IPS-15b (cell line): ENCODE data around the gene LYRM2.
A peak's percentile ranks its signal among the peaks of the same experiment; 100 is the strongest.

ENCODE experiments used
- H3K27me3 ChIP-seq: one replicate; pipeline ENCODE4 v1.6.1; 2013; ENCODE audit warnings: low read length; ENCODE audit not compliant: control insufficient read depth, insufficient read depth
- H3K36me3 ChIP-seq: one replicate; pipeline ENCODE4 v1.6.1; 2013; ENCODE audit warnings: low read length; ENCODE audit not compliant: control insufficient read depth, insufficient read depth
- H3K4me1 ChIP-seq: one replicate; pipeline ENCODE4 v1.6.1; 2013; ENCODE audit warnings: mild to moderate bottlenecking, low read length; ENCODE audit not compliant: control insufficient read depth, insufficient read depth
- H3K4me3 ChIP-seq: one replicate; pipeline ENCODE4 v1.5.1; 2013; ENCODE audit warnings: low read depth, low read length
- H3K9ac ChIP-seq: one replicate; pipeline ENCODE4 v1.6.1; 2013; ENCODE audit warnings: low read depth, mild to moderate bottlenecking, low read length
- H3K9me3 ChIP-seq: one replicate; pipeline ENCODE4 v1.6.1; 2013; ENCODE audit warnings: mild to moderate bottlenecking, low read length; ENCODE audit not compliant: control insufficient read depth, insufficient read depth

Gene LYRM2, protein sequence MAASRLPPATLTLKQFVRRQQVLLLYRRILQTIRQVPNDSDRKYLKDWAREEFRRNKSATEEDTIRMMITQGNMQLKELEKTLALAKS

DNA sequence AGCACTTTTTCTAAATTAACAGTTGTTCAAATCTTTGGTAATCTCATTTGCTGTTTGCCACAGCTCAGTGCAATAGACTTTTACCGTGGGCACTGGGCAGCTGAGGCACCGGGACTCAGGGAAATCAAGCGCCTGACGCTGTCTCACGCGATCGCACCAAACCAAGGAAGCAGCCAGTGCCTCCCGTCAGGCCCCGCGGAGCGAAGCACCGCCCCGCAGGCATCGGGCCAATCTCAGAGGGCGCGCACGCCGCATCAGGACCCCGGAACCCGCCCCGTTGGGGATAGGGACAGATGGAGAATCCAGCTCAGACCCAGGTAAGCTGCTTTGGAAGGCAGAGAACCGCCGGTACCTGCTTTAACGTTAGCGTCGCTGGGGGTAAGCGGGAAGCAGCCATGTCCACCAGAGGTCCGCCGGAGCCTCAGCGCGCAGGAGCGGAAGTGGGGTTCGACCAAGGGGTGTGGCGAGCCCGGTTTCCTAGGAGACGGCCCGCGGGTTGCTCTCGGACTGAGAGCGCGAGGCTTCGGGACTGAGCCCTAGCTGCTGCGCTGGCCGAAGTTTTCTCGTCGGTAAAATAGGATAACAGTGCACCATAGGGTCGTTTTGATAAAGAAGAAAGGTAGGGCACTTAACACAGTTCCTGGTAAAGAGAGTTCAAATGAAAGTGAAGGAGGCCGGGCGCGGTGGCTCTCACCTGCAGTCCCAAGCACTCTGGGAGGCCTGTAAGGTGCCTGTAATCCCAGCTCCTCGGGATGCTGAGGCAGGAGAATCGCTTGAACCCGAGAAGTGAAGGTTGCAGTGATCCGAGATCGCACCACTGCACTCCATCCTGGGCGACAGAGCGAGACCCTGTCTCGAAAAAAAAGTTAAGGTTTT is at the start of gene LYRM2:
Gene LYRM2, minus strand, starts transcription at position 428 of the 876 bp plus-strand sequence. Its CDS starts 31 bp downstream, at position 397.
- Histone ChIP-seq H3K4me1 (no peaks in the 10 kb centered on the region), H3K4me3 (peak within 1 kb of the TSS; percentile 92), H3K27me3 (no peaks in the 10 kb centered on the region), H3K9ac (peak within 1 kb of the TSS; percentile 80), H3K36me3 (peaks cover 8% of the 10 kb centered on the region), H3K9me3 (no peaks in the 10 kb centered on the region)

DNA sequence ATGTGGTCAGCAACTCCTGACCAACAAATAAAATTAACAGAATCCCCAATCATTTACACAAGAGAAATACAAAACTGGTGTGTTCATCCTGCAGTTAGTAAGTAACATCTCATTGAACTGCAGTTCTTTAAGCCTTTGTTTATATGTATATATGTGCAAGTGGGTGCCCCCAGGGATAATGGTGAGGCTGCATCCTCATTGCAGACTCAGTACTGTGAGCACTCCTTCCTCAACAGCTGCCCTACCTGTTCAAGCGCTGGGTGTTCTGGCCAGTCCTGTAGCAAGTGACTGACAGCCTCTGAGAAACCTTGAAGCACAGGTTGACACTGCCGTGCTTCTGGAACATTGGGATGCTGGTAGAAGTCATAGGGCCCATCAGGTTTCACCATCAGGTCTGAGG is 49.8 kb upstream of the LYRM2 start:
- Histone ChIP-seq H3K27me3 (no peaks in the 10 kb centered on the region), H3K9ac (no peak overlapping the region), H3K9me3 (no peaks in the 10 kb centered on the region), H3K36me3 (peaks cover 58% of the 10 kb centered on the region), H3K4me3 (no peak overlapping the region), H3K4me1 (peaks cover 35% of the 10 kb centered on the region)

DNA sequence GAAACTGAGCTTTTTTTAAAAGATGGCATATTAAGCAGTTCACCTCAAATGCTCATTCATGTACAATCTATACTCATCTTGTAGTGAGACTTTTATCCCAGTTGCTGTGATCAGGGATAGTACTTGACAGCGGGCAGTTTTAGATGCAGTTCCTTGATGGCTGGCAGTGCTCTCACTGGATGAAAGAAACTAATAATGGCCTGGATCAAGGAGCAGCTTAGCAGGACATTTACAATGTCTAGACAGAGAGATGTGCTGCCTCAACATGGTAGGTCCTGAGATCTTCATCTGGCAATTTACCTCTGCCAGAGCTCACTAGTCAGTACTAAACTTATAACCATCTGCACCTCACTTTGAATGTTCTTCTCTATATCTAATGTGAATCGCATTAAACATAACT is 46.8 kb upstream of the LYRM2 start:
- Histone ChIP-seq H3K9ac (no peak overlapping the region), H3K9me3 (no peaks in the 10 kb centered on the region), H3K36me3 (peaks cover 58% of the 10 kb centered on the region), H3K27me3 (no peaks in the 10 kb centered on the region), H3K4me1 (peaks cover 13% of the 10 kb centered on the region), H3K4me3 (no peak overlapping the region)

DNA sequence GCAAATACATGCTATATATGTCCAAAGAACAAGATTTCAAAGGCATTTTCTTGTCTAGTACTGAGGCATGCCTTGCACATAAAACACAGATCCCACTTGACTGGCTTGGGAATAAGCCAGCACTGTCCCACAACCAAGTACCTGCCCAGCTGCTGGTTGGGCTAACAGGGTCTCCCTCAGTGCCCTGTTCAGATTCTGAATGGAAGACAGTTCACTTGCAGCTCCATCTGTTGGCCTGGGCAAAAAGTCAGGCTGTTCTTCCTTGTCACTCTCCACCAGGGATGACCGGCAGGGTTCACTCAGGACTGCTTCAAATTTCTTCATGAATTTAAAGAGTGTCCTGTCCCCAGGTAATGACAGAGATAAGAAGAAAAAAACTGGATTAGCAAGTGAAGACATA is 44.4 kb upstream of the LYRM2 start:
- Histone ChIP-seq H3K4me3 (no peak overlapping the region), H3K4me1 (peaks cover 9% of the 10 kb centered on the region), H3K36me3 (peaks cover 57% of the 10 kb centered on the region), H3K9ac (no peak overlapping the region), H3K9me3 (no peaks in the 10 kb centered on the region), H3K27me3 (no peaks in the 10 kb centered on the region)

DNA sequence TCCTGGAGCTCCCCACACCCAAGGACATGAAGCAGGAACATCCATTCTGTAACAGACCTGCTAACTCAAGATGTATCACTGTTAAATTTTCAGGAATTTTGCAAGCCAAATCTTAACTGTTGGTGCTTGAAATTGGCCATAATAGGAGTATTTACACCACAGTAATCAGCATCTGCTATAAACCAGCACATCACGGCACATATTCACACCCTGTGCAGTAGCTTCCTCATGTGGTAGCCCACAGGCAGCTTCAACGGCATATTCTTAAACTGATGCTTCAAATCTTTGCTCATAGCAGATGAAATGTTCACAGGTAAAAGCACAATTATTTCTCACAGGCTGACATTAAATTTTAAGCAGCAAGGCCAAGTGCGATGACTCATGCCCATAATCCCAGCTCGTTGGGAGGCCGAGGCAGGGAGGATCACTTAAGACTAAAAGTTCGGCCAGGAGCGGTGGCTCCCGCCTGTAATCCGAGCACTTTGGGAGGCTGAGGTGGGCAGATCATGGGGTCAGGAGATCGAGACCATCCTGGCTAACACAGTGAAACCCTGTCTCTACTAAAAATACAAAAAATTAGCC is 43.5 kb upstream of the LYRM2 start:
- no peak overlapping the region for H3K4me3 ChIP-seq
- H3K9ac ChIP-seq, result no peak overlapping the region
- H3K27me3 ChIP-seq, result no peaks in the 10 kb centered on the region
- peaks cover 55% of the 10 kb centered on the region for H3K36me3 ChIP-seq
- no peaks in the 10 kb centered on the region for H3K9me3 ChIP-seq
- peaks cover 9% of the 10 kb centered on the region for H3K4me1 ChIP-seq

DNA sequence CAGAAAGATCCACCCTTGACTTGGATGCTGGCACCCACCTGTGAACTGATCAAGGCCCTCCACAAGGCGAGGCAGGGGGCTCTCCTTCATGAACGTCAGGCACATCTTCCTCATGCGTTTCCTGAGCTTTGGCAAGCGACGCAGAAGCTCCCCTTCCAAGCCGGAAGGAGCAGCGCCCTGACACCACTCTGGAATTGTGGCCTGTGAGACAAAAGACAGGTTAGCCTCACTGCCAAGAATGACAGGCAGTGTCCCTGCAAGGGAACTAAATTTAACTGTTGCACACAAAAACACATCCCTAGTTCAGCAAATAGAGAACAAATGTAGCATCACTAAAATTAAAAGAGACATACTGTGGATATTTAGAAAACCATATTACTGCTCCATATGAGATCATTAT is 42.0 kb upstream of the LYRM2 start:
- no peaks in the 10 kb centered on the region for H3K9me3 ChIP-seq
- no peaks in the 10 kb centered on the region for H3K27me3 ChIP-seq
- no peak overlapping the region for H3K4me3 ChIP-seq
- no peak overlapping the region for H3K9ac ChIP-seq
- H3K36me3 ChIP-seq, result peaks cover 54% of the 10 kb centered on the region
- H3K4me1 ChIP-seq, result peaks cover 9% of the 10 kb centered on the region

DNA sequence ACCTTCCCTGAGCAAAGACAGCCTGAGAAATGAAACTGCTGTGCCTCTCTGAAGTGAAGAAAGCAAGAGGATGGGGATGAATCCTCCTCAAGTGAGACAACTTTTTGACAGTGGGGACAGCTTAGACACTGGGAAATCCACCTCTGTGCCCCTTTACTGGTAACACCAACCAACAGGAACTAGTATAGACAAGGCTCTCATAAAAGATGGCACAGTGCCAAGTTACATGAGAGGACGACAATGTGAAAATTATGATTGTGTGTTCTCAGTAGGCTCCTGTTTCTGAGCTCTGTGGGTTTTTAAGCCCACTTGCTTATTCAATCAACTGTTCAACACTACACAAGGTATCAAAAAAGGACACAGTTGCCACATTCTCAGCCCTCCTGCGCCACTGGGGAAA is 41.6 kb upstream of the LYRM2 start:
- no peaks in the 10 kb centered on the region for H3K27me3 ChIP-seq
- peaks cover 54% of the 10 kb centered on the region for H3K36me3 ChIP-seq
- H3K9ac ChIP-seq, result no peak overlapping the region
- no peak overlapping the region for H3K4me3 ChIP-seq
- no peaks in the 10 kb centered on the region for H3K9me3 ChIP-seq
- peaks cover 9% of the 10 kb centered on the region for H3K4me1 ChIP-seq

DNA sequence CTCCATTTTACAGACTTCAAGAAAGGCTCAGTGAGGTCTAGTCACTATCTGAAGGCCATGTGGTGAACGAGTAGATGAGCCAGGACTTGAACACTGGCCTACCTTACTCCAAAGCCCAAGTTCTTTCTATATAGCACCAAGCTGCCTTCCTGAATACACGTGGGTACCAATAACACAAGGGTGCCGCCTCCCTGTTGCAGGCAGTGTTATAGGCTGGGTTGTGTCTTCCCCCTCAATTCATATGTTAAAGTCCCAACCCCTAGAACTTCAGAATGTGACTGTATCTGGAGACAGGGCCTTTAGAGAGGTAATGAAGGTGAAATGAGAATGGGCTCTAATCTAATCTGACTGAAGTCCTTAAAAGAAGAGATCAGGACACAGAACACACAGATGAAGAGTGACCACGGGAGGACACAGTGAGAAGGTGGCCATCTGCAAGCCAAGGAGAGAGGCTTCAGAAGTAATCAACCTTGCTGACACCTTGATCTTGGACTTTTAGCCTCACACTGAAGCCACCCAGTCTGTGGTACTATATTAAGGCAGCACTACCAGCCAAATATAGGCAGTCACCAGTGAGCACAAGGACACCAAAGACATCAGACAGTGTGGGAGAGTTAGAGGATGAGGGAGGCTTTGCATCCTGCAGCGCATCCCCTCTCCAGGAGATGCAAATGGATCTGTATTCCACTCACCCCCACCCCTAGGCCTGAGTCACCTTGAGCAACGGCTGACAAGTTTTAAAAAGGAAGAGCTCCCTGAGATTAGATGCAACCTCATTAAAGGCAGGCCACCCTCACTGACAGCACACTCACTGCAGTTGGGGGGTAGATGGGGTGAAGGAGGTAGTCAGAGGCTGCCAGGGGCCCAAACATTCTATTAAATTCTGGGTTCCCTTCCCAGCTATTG is 40.9 kb upstream of the LYRM2 start:
- H3K36me3 ChIP-seq, result peaks cover 52% of the 10 kb centered on the region
- H3K4me1 ChIP-seq, result peaks cover 9% of the 10 kb centered on the region
- H3K9ac ChIP-seq, result no peak overlapping the region
- H3K9me3 ChIP-seq, result no peaks in the 10 kb centered on the region
- H3K4me3 ChIP-seq, result no peak overlapping the region
- H3K27me3 ChIP-seq, result no peaks in the 10 kb centered on the region

DNA sequence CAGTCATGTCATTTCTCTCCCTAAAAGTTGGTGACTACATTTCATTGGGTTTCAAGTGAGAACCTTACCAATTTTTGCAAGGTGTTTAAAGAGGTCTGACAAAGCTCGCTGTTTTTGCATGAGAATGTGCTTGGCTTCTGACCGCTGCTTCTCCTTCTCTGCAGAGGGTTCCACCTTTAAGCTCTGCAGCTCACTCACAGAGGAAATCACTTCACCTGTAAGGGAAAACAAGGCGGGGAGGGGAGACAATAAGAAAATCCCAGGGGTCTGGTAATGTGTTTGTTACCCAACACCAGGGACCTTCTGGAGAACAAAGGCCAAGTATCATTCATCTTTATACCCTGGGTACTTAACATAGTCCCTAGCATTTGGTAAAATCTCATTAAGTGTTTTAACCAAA is 40.0 kb upstream of the LYRM2 start:
- Histone ChIP-seq H3K4me1 (peaks cover 9% of the 10 kb centered on the region), H3K27me3 (no peaks in the 10 kb centered on the region), H3K4me3 (no peak overlapping the region), H3K9me3 (no peaks in the 10 kb centered on the region), H3K36me3 (peaks cover 55% of the 10 kb centered on the region), H3K9ac (no peak overlapping the region)

DNA sequence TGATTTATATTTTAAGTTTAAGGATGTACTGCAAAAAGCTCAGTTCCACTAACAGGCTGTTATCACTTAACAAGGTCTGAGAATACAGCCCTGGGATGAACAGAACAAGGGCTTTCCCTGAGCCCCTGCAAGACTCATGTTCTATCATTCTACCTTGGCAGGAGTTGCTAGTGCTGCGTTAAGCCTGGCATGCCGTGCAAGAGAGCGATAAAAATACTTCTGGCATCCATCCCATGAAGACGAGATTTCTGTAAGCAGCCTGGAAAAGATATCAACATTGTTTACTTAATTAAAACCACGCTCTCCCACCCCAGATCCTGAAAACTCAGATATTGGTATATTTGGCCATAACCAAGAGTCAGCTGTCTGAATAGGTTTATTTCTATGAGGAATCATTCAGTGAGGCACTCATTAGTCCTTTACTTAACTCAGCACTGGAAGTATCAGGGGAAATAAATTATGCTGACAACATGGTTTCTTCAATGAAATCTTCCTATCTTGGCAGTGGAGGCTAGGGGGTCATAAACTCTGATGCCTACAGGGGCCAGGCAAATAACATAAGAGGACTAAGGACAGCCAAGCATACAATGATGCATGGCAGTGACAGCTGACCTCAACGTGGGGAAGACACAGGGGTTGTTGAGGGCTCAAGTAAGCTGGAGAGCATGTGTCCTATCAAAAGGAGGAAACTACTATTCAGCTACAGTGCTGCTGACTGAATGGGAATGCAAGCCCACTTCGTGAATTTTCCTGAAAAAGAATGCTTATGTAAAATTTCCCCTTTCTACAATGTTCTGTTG is 37.6 kb upstream of the LYRM2 start:
- no peaks in the 10 kb centered on the region for H3K9me3 ChIP-seq
- H3K4me1 ChIP-seq, result peaks cover 9% of the 10 kb centered on the region
- H3K27me3 ChIP-seq, result no peaks in the 10 kb centered on the region
- H3K4me3 ChIP-seq, result no peak overlapping the region
- H3K9ac ChIP-seq, result no peak overlapping the region
- H3K36me3 ChIP-seq, result peaks cover 70% of the 10 kb centered on the region
